HEK293 (cell line): ENCODE data around the gene KCNK15.

ENCODE experiments used
- CTCF ChIA-PET: fragments of 350-600 bp; formaldehyde crosslinking; extraction: SDS; loops from one replicate; lab custom pipeline; 2021; ENCODE audit warnings: antibody characterized with exemption; lab: Yijun Ruan, JAX
- POLR2A ChIA-PET: fragments of 300-600 bp; formaldehyde crosslinking; extraction: SDS; loops from one replicate; lab custom pipeline; 2020; ENCODE audit warnings: antibody characterized with exemption, inconsistent platforms; lab: Yijun Ruan, JAX
- H3K27ac ChIP-seq: fragments of 200-500 bp; sonication (Bioruptor generic); 2 replicates; pipeline ENCODE4 v1.5.1; 2014; ENCODE audit warnings: low read depth, low read length, control low read depth, inconsistent platforms; ENCODE audit errors: extremely low read depth
- H3K36me3 ChIP-seq, 2 experiments: fragments of 200-500 bp in 1 of 2; sonication (Bioruptor generic) in 1 of 2; 1 replicate in 1 of 2; 2 replicates in 1 of 2; pipeline ENCODE4 v1.5.1; 2014 to 2017; ENCODE audit warnings: inconsistent platforms in 2 of 2, low read length in 2 of 2; ENCODE audit not compliant: control insufficient read depth in 2 of 2, insufficient read depth in 1 of 2
- H3K4me1 ChIP-seq: fragments of 200-500 bp; sonication (Bioruptor generic); 2 replicates; pipeline ENCODE4 v1.5.1; 2014; ENCODE audit warnings: mild to moderate bottlenecking, low read length, inconsistent platforms; ENCODE audit not compliant: control insufficient read depth, insufficient read depth
- H3K4me3 ChIP-seq: 2 replicates; pipeline ENCODE4 v1.5.1; 2011; ENCODE audit warnings: low read depth, mild to moderate bottlenecking, control low read depth, low read length, moderate library complexity
- H3K9me3 ChIP-seq: fragments of 200-500 bp; sonication (Bioruptor generic); 2 replicates; pipeline ENCODE4 v1.5.1; 2014; ENCODE audit warnings: low read depth, low read length, inconsistent platforms; ENCODE audit not compliant: control insufficient read depth, insufficient read depth
- GFI1B ChIP-seq: fragments of 450-650 bp; formaldehyde crosslinking; IDR thresholded peaks from 2 replicates; pipeline ENCODE4 v1.5.1; 2016; ENCODE audit warnings: missing biosample characterization, missing genetic modification characterization
- KLF8 ChIP-seq: fragments of 450-650 bp; formaldehyde crosslinking; IDR thresholded peaks from 2 replicates; pipeline ENCODE4 v1.5.1; 2016; ENCODE audit warnings: missing biosample characterization, missing genetic modification characterization
- REPIN1 ChIP-seq: fragments of 450-650 bp; formaldehyde crosslinking; IDR thresholded peaks from 2 replicates; pipeline ENCODE4 v1.5.1; 2017; ENCODE audit warnings: missing biosample characterization, missing genetic modification characterization, low read depth
- SP3 ChIP-seq: fragments of 450-650 bp; formaldehyde crosslinking; IDR thresholded peaks from 2 replicates; pipeline ENCODE4 v1.5.1; 2016; ENCODE audit warnings: missing biosample characterization, missing genetic modification characterization
- ZNF121 ChIP-seq: fragments of 450-650 bp; formaldehyde crosslinking; IDR thresholded peaks from 2 replicates; pipeline ENCODE4 v1.5.1; 2016; ENCODE audit warnings: missing biosample characterization, missing genetic modification characterization
- ZNF16 ChIP-seq: fragments of 450-650 bp; formaldehyde crosslinking; IDR thresholded peaks from 2 replicates; pipeline ENCODE4 v1.5.1; 2016; ENCODE audit warnings: low read depth, missing biosample characterization, missing genetic modification characterization
- ZNF24 ChIP-seq: fragments of 450-650 bp; formaldehyde crosslinking; IDR thresholded peaks from 2 replicates; pipeline ENCODE4 v1.5.1; 2016; ENCODE audit warnings: missing biosample characterization, missing genetic modification characterization
- ZNF280D ChIP-seq: fragments of 450-650 bp; formaldehyde crosslinking; IDR thresholded peaks from 2 replicates; pipeline ENCODE4 v1.5.1; 2016; ENCODE audit warnings: missing biosample characterization, missing genetic modification characterization
- ZNF341 ChIP-seq: fragments of 450-650 bp; formaldehyde crosslinking; IDR thresholded peaks from 2 replicates; pipeline ENCODE4; 2016; ENCODE audit warnings: low read depth, missing biosample characterization, missing genetic modification characterization
- ZNF391 ChIP-seq: fragments of 450-650 bp; formaldehyde crosslinking; IDR thresholded peaks from 2 replicates; pipeline ENCODE4 v1.5.1; 2016; ENCODE audit warnings: low read depth, missing biosample characterization, missing genetic modification characterization, borderline replicate concordance
- ZNF514 ChIP-seq: fragments of 450-650 bp; formaldehyde crosslinking; IDR thresholded peaks from 2 replicates; pipeline ENCODE4 v1.5.1; 2016; ENCODE audit warnings: missing biosample characterization, missing genetic modification characterization
- ZNF544 ChIP-seq: fragments of 450-650 bp; formaldehyde crosslinking; IDR thresholded peaks from 2 replicates; pipeline ENCODE4 v1.5.0; 2017; ENCODE audit warnings: missing biosample characterization, missing genetic modification characterization
- ZNF549 ChIP-seq: fragments of 450-650 bp; IDR thresholded peaks from 2 replicates; pipeline ENCODE4 v1.5.1; 2018; ENCODE audit warnings: missing biosample characterization, missing genetic modification characterization, mild to moderate bottlenecking, inconsistent platforms, moderate library complexity
- ZNF624 ChIP-seq: fragments of 450-650 bp; formaldehyde crosslinking; IDR thresholded peaks from 2 replicates; pipeline ENCODE4 v1.5.1; 2017; ENCODE audit warnings: missing biosample characterization, missing genetic modification characterization
- ZSCAN16 ChIP-seq: fragments of 450-650 bp; formaldehyde crosslinking; IDR thresholded peaks from 2 replicates; pipeline ENCODE4 v1.5.1; 2016; ENCODE audit warnings: missing biosample characterization, missing genetic modification characterization
- ZSCAN30 ChIP-seq: fragments of 450-650 bp; IDR thresholded peaks from 2 replicates; pipeline ENCODE4 v1.5.1; 2018; ENCODE audit warnings: missing biosample characterization, mild to moderate bottlenecking, missing genetic modification characterization, moderate library complexity
- TF ChIP-seq, protein P1 (sequence below): fragments of 450-650 bp; formaldehyde crosslinking; IDR thresholded peaks from 2 replicates; pipeline ENCODE4 v1.5.1; 2017; ENCODE audit warnings: missing biosample characterization, missing genetic modification characterization
- TF ChIP-seq, protein P2 (sequence below): fragments of 450-650 bp; formaldehyde crosslinking; IDR thresholded peaks from 2 replicates; pipeline ENCODE4 v1.5.1; 2016; ENCODE audit warnings: missing biosample characterization, missing genetic modification characterization

The KCNK15 gene

GRCh38 chr20:44758247-44759101, 12.8 kb downstream of the KCNK15 start:
- peaks cover 0 to 9% of the 10 kb centered on the region in 2 experiments; a peak in 1 of 3 replicates for H3K36me3 ChIP-seq
- CTCF ChIA-PET, result interaction anchor here (0.6 to 2.1 kb wide), 2 partner anchors 11 to 24 kb away, joined by 3 to 11 read pairs; no protein-coding TSS in a partner anchor
- no peaks in the 10 kb centered on the region for H3K4me1 ChIP-seq
- POLR2A ChIA-PET, result no interaction called here
- no peak overlapping the region for H3K4me3 ChIP-seq
- no peak overlapping the region for H3K27ac ChIP-seq
- no peaks in the 10 kb centered on the region for H3K9me3 ChIP-seq
- TF ChIP-seq ZNF341 (no peak), ZNF121 (no peak), ZNF16 (tag by site-specific recombination) (no peak), GFI1B (no peak), ZSCAN30 (tag by site-specific recombination) (no peak), SP3 (tag by site-specific recombination) (no peak), ZSCAN16 (no peak), ZNF24 (no peak), ZNF549 (tag by site-specific recombination) (no peak), REPIN1 (tag by site-specific recombination) (no peak), ZNF514 (tag by site-specific recombination) (no peak)
- TF ChIP-seq, protein P1, sequence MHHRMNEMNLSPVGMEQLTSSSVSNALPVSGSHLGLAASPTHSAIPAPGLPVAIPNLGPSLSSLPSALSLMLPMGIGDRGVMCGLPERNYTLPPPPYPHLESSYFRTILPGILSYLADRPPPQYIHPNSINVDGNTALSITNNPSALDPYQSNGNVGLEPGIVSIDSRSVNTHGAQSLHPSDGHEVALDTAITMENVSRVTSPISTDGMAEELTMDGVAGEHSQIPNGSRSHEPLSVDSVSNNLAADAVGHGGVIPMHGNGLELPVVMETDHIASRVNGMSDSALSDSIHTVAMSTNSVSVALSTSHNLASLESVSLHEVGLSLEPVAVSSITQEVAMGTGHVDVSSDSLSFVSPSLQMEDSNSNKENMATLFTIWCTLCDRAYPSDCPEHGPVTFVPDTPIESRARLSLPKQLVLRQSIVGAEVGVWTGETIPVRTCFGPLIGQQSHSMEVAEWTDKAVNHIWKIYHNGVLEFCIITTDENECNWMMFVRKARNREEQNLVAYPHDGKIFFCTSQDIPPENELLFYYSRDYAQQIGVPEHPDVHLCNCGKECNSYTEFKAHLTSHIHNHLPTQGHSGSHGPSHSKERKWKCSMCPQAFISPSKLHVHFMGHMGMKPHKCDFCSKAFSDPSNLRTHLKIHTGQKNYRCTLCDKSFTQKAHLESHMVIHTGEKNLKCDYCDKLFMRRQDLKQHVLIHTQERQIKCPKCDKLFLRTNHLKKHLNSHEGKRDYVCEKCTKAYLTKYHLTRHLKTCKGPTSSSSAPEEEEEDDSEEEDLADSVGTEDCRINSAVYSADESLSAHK, result no peak
- TF ChIP-seq, protein P2, sequence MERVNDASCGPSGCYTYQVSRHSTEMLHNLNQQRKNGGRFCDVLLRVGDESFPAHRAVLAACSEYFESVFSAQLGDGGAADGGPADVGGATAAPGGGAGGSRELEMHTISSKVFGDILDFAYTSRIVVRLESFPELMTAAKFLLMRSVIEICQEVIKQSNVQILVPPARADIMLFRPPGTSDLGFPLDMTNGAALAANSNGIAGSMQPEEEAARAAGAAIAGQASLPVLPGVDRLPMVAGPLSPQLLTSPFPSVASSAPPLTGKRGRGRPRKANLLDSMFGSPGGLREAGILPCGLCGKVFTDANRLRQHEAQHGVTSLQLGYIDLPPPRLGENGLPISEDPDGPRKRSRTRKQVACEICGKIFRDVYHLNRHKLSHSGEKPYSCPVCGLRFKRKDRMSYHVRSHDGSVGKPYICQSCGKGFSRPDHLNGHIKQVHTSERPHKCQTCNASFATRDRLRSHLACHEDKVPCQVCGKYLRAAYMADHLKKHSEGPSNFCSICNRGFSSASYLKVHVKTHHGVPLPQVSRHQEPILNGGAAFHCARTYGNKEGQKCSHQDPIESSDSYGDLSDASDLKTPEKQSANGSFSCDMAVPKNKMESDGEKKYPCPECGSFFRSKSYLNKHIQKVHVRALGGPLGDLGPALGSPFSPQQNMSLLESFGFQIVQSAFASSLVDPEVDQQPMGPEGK (tag by site-specific recombination), result no peak

DNA sequence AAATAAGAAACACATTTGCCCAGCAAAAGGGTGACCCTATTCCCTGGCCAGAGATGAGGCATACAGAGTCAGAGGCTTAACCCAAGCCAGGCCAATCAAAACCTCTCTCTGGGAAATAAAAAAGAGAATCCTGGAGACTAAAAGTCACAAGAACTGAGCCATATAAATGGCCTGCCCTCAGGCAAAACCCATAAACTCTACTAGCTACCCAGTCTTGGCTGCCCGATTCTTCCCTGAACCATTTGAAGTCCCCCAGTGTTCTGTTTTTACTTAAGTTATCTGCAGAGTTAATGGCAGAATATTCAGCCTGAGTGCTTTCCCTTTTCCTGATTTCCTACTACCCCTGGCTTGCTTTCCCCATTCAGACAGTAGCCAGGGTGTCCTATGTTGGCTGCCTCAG, 13.9 kb downstream of the KCNK15 start:
- ChIA-PET POLR2A (no interaction called here), CTCF (interaction anchor here (0.6 to 1.8 kb wide), 2 partner anchors 12 to 130 kb away, joined by 3 to 6 read pairs; no protein-coding TSS in a partner anchor)
- no peak overlapping the region for H3K4me3 ChIP-seq
- no peak overlapping the region for H3K27ac ChIP-seq
- peaks cover 0 to 9% of the 10 kb centered on the region in 2 experiments; a peak in 1 of 3 replicates for H3K36me3 ChIP-seq
- no peaks in the 10 kb centered on the region for H3K4me1 ChIP-seq
- no peaks in the 10 kb centered on the region for H3K9me3 ChIP-seq
- no peak for TF ChIP-seq ZNF544 (tag by site-specific recombination)
- no peak for TF ChIP-seq ZNF624 (tag by site-specific recombination)
- no peak for TF ChIP-seq ZNF391
- no peak for TF ChIP-seq ZNF280D (tag by site-specific recombination)
- TF ChIP-seq ZSCAN16, result no peak
- TF ChIP-seq KLF8, result no peak
